GM12801 (cell line): Measurements from ENCODE around the gene PPP2R1B.

ENCODE experiments used
- TF ChIP-seq, protein P1 (sequence below): IDR thresholded peaks from one replicate; pipeline ENCODE4 v1.5.1; 2011; ENCODE audit warnings: control low read depth; ENCODE audit not compliant: insufficient read length; ENCODE audit errors: extremely low read depth

PPP2R1B gene

DNA sequence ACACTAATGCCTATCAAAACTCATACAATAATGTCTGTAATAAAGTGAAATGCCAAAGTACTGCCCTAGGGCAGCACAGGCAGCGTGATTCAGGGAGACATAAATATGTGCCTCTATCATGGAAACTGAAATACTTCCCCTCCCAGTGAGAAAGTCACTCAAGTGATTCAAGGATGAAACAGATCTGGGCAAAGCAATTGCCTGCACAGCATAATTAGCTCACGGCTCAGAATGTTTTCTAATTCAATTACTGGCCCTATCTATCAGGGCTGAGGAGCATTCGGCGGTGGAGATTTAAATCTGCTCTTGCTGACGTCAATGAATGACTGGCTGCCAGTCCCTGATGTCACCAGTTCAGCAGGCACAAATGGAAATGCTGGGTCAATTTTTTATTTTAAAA, 27.7 kb upstream of the PPP2R1B start:
- TF ChIP-seq, protein P1, sequence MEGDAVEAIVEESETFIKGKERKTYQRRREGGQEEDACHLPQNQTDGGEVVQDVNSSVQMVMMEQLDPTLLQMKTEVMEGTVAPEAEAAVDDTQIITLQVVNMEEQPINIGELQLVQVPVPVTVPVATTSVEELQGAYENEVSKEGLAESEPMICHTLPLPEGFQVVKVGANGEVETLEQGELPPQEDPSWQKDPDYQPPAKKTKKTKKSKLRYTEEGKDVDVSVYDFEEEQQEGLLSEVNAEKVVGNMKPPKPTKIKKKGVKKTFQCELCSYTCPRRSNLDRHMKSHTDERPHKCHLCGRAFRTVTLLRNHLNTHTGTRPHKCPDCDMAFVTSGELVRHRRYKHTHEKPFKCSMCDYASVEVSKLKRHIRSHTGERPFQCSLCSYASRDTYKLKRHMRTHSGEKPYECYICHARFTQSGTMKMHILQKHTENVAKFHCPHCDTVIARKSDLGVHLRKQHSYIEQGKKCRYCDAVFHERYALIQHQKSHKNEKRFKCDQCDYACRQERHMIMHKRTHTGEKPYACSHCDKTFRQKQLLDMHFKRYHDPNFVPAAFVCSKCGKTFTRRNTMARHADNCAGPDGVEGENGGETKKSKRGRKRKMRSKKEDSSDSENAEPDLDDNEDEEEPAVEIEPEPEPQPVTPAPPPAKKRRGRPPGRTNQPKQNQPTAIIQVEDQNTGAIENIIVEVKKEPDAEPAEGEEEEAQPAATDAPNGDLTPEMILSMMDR = no peak

DNA sequence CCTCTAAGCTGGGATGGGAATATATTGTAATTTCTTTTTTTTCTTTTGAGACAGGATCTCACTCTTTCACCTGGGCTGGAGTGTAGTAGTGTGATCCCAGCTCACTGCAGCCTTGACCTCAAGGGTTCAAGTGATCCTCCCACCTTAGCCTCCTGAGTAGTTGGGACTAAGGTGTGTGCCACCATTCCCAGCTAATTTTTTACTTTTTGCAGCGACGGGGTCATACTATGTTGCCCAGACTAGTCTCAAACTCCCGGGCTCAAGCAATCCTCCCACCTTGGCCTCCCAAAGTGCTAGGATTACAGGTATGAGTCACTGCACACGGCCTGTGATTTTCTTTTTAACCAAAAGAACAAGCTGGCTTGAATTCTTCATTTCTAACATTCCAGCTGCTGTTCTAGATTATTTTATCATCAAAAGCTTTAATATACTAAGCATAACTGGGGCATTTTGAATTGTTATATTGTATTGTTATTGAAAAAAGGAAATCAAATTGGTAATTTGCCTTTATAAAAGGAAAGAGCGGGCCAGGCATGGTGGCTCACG, 26.8 kb upstream of the PPP2R1B start:
- TF ChIP-seq, protein P1 = no peak

DNA sequence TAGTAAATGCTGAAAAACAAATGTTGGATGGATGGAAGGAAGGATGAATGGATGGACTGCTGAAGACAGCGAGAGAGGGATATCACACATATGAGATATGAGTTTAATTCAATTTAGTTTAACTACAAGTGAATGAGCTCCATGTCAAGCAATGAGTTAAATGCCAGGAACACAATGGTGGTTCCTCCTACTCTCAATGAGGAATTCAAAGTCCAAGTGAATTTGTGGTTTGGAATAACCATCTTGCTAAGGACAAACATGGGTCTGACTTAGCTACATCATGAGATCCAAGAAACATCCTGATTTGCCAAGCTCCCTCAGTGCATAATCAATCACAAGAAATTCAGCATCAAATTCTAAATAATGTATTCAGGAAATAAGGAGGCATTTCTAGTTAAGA, 26.1 kb upstream of the PPP2R1B start:
- TF ChIP-seq, protein P1 = no peak

DNA sequence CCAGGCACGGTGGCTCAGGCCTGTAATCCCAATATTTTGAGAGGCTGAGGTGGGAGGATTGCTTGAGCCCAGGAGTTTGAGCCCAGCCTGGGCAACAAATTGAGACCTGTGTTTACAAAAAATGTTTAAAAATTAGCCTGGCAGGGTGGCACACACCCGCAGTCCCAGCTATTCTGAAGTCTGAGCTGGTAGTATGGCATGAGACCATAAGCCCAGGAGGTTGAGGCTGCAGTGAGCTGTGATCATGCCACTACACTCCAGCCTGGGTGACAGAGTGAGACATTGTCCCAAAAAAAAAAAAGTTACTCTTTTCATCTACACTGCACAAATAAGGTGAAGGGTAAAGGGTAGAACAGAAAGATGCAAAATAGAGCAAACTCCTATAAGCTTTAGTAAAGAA, 22.3 kb upstream of the PPP2R1B start:
- TF ChIP-seq, protein P1 = no peak

DNA sequence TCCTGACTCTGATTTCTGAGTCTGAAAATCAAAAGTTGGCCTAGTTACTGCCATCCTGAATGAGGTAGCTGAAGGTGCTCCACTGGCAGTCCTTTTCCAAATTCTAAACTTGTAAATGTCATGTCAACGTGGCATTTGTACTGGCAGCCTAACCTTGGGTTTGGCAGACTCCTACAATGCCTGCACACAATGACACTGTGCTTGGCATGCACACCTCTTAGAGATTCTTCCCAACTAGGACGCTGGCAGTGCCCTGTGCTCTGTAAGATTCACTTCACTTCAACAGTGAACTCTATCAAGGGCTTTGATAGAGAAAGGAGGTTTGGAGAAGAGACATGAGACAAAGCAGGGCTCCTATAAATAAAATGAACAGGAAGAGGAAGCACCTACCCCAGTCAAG, 21.9 kb upstream of the PPP2R1B start:
- TF ChIP-seq, protein P1 = no peak

DNA sequence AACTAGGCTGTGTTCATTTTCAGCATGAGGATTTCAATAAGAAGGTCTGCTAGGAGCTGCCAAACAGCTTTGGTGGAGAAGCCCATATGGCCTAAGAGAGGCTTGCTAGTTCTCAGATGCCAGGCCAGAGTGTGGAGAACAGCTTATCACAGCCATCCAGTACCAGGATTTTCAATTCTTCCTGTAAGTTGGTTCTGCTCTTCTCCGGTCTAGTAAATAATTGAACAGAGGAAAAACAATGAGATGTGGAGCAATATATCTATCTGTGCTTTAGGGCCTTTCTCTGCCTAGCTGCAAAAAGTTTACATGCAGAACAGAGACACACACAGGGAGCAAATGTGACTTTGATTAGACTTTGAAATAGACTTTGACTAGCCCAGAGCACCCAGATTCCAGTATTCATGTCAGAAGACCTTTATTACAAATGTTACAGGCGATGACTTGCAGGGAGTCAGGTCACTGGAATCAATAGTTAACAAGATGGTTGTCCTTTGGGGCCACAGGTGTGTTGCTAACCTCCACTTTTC, 19.8 kb upstream of the PPP2R1B start:
- TF ChIP-seq, protein P1 = no peak

DNA sequence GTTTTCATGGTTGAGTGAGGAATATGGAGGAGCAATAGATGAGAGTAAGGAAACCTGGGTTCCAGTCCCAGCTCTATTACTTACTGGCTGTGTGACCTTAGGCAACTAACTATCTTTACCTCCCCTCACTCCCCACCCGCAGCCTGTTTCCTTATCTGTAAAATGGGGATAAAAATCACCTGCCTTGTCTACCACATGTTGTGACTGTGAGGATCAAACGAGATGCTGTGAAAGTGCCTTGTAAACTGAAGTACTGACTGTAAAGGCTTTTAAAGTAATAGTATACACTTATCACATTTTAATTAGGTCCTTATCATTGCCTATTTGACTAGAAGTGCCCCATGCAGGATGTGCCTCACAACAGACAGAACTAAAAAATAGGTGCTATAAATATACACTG, 18.9 kb upstream of the PPP2R1B start:
- TF ChIP-seq, protein P1 = no peak
